OCI-LY3 (cell line): ENCODE measurements around the gene LRP1B.

Experiments
- CTCF ChIP-seq: fragments of 200-600, 300-600 bp; sonication (generic); IDR thresholded peaks from 2 replicates; pipeline ENCODE4 v1.5.1; 2014; ENCODE audit warnings: antibody characterized with exemption, low read length, low read depth
- EZH2phosphoT487 ChIP-seq: fragments of 200-600 bp; shearing (Covaris generic); IDR thresholded peaks from 2 replicates; pipeline ENCODE4 v1.6.1; 2018; ENCODE audit warnings: antibody characterized with exemption, mixed run types, low read depth

- TF ChIP-seq CTCF (no peak), EZH2phosphoT487 (no peak)
Observed at GRCh38 chr2:141468761-141469160, 662.1 kb downstream of the LRP1B start.
